Neutrophil (primary cell): ENCODE measurements around the gene ZDHHC14.

ENCODE experiments used
- H3K27ac ChIP-seq: fragments of 200-600 bp; sonication (generic); 2 replicates; pipeline ENCODE4 v1.5.1; 2016; ENCODE audit warnings: mild to moderate bottlenecking, moderate library complexity
- H3K27me3 ChIP-seq: fragments of 200-600 bp; sonication (generic); 2 replicates; pipeline ENCODE4 v1.6.0; 2016; ENCODE audit warnings: mild to moderate bottlenecking
- H3K36me3 ChIP-seq: fragments of 200-600 bp; sonication (generic); 2 replicates; pipeline ENCODE4 v1.5.1; 2017
- H3K4me1 ChIP-seq, 2 experiments: fragments of 200-600 bp in 1 of 2; sonication (generic) in 1 of 2; 1 replicate in 1 of 2; 2 replicates in 1 of 2; pipeline versions ENCODE4 v1.5.1 to v1.6.1; 2013 to 2016; ENCODE audit warnings: low read depth in 1 of 2, low read length in 1 of 2, mild to moderate bottlenecking in 1 of 2, moderate library complexity in 1 of 2; ENCODE audit not compliant: control insufficient read depth in 1 of 2, insufficient read depth in 1 of 2
- H3K4me3 ChIP-seq, 2 experiments: fragments of 200-600 bp in 1 of 2; sonication (generic) in 1 of 2; 1 replicate in 1 of 2; 2 replicates in 1 of 2; pipeline ENCODE4 v1.5.1; 2013 to 2016; ENCODE audit warnings: low read depth in 1 of 2, low read length in 1 of 2, mild to moderate bottlenecking in 1 of 2, moderate library complexity in 1 of 2
- H3K9me3 ChIP-seq: fragments of 200-600 bp; sonication (generic); 2 replicates; pipeline ENCODE4 v1.5.1; 2016
- TF ChIP-seq, protein P1 (sequence below): fragments of 200-600 bp; sonication (generic); IDR thresholded peaks from 2 replicates; pipeline ENCODE4 v1.5.1; 2016; ENCODE audit warnings: antibody characterized with exemption

ZDHHC14 gene

DNA sequence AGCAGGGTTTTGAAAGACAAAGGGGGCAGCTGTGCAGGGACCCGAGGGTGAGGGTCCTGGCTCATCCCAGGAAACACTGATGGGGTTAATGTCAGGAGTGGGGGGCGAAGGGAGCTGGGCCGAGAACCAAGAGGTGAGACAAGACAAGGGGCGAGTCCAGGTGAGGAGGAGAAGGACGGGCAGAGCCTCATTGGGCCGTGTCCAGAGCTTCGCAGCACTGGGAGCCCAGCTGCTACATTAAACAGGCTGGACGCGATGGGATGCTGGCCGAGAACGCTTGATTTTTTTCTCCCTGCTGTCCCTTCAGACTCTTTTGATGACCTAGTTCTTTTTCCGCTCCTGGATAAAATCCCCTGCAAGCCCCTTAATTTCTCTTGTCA lies 269.3 kb downstream of the ZDHHC14 start:
- peaks cover 40 to 50% of the 10 kb centered on the region in 2 experiments for H3K4me1 ChIP-seq
- TF ChIP-seq, protein P1, sequence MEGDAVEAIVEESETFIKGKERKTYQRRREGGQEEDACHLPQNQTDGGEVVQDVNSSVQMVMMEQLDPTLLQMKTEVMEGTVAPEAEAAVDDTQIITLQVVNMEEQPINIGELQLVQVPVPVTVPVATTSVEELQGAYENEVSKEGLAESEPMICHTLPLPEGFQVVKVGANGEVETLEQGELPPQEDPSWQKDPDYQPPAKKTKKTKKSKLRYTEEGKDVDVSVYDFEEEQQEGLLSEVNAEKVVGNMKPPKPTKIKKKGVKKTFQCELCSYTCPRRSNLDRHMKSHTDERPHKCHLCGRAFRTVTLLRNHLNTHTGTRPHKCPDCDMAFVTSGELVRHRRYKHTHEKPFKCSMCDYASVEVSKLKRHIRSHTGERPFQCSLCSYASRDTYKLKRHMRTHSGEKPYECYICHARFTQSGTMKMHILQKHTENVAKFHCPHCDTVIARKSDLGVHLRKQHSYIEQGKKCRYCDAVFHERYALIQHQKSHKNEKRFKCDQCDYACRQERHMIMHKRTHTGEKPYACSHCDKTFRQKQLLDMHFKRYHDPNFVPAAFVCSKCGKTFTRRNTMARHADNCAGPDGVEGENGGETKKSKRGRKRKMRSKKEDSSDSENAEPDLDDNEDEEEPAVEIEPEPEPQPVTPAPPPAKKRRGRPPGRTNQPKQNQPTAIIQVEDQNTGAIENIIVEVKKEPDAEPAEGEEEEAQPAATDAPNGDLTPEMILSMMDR = no peak
- no peak overlapping the region for H3K27ac ChIP-seq
- H3K27me3 ChIP-seq = no peaks in the 10 kb centered on the region
- H3K4me3 ChIP-seq = no peak overlapping the region
- H3K36me3 ChIP-seq = no peaks in the 10 kb centered on the region
- no peaks in the 10 kb centered on the region for H3K9me3 ChIP-seq

DNA sequence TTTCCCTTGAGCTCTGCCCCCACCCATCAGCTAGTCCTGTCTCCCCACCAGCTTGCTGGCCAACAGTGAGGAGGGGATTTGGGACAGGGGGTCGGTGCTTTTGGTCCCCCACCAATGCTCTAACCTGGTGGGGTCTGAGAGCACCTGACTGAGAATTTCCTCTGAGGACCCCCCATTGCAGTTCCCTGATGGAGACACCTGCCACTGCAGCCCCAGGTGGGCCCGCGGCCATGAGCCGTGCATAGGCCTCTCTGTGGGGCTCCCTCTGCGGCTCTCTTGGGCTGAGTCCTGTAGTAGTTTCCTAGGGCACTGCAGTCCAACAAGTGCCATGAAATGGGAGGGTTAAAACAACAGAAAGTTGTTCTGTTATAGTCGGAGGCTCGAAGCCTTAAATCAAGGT lies 269.8 kb downstream of the ZDHHC14 start:
- TF ChIP-seq, protein P1 = no peak
- Histone ChIP-seq H3K27ac (no peak overlapping the region), H3K4me3 (no peak overlapping the region), H3K27me3 (no peaks in the 10 kb centered on the region), H3K4me1 (peaks cover 34 to 44% of the 10 kb centered on the region in 2 experiments), H3K36me3 (no peaks in the 10 kb centered on the region), H3K9me3 (no peaks in the 10 kb centered on the region)

DNA sequence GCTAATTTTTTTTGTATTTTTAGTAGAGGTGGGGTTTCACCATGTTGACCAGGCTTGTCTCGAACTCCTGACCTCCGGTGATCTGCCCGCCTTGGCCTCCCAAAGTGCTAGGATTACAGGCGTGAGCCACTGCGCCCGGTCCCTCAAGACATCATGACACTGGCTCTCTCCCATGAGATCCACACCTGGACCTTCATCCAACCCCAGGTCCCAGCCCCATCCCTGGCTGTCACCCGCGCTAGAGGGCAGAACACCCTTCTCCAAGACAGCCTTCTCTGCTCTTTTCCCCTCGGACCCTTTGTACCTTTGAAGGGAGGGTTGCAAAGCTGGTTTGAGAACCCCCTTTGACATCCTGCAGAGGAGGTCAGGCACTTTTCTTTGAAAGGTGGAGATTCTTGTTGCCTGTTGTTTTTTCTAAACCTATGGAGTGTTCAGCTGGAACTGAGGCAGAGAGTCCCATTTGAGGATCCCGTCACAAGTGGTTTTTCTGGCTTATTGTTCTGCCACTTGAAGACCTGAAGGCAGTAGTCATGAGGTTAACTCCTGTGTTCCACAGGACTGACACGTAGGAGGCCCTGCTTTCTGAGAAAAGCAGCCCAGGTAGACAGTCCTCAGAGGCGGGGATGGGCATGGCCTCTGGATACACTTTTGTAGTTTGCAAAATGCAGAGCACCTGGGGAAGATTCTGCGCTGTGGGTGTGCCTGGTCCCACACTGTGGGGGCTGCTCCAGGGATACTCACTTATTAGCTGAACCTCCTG lies 270.9 kb downstream of the ZDHHC14 start:
- Histone ChIP-seq H3K36me3 (no peaks in the 10 kb centered on the region), H3K27ac (no peak overlapping the region), H3K4me3 (no peak overlapping the region), H3K4me1 (peaks cover 23 to 33% of the 10 kb centered on the region in 2 experiments), H3K9me3 (no peaks in the 10 kb centered on the region), H3K27me3 (no peaks in the 10 kb centered on the region)
- TF ChIP-seq, protein P1 = no peak

DNA sequence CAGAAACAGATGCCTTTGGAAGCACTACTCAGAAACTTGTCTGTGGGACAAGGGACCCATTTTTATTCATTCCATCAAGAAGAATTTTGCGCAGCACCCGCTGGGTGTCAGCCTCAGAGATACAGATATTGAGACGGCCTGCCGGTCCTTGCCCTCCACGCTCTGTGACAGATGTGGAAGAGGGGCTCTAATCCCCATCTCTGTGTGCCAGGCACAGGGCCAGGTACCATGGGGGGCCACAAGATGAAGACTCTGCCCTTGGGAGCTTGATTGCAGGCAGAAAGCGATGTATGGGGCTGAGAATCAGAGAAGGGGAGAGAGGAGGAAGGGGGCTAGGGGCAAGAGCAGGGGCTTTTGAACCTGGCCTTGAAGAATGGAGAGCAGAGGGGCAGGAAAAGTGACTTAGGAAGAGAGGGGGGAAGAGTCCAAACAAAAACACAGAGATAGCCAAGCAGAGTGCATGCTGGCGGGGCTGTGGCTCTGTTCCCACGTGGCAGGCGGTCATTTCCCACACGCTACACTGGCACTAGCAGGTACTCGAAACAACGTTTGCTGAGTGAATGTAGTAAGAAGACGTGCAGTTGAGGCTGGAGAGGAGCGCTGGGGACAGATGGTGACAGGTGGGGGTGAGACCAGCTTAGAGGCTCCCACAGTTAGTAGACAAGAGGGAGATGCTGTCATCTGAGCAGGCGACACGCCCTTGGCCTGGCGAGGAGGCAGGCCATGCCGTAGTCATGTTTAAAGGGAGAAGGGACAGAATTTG lies 271.8 kb downstream of the ZDHHC14 start:
- Histone ChIP-seq H3K9me3 (no peaks in the 10 kb centered on the region), H3K36me3 (no peaks in the 10 kb centered on the region), H3K4me1 (peaks cover 15 to 25% of the 10 kb centered on the region in 2 experiments), H3K27me3 (no peaks in the 10 kb centered on the region), H3K27ac (no peak overlapping the region), H3K4me3 (no peak overlapping the region)
- TF ChIP-seq, protein P1 = no peak

DNA sequence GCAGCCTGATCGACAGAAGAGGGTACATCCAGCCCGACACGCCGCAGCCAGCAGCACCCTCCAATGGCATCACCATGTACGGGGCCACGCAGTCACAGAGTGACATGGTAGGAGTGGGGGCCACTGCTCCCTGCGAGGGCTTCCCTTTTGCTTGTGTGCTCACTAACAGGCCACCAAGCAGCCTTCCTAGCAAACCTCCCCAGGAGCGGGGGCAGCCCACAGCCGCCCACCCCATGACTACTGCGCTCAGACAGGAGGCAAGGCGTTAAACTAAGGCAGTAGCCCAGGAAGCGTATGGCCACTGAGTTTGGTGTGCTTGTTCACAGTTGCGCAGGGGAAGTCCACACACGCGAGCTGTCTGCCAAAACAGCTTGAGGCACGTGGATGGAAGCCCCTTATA lies 272.5 kb downstream of the ZDHHC14 start:
- TF ChIP-seq, protein P1 = no peak
- Histone ChIP-seq H3K27me3 (no peaks in the 10 kb centered on the region), H3K4me3 (no peak overlapping the region), H3K27ac (no peak overlapping the region), H3K4me1 (peaks cover 7 to 17% of the 10 kb centered on the region in 2 experiments), H3K9me3 (no peaks in the 10 kb centered on the region), H3K36me3 (no peaks in the 10 kb centered on the region)
